GM18870 (cell line): Measurements from ENCODE around the gene ANO1.

Experiments used
- ATAC-seq: cut with Tn5 transposase; IDR thresholded peaks from one replicate; pipeline ENCODE4 v1.9.1; 2021; ENCODE audit warnings: moderate library complexity; ENCODE audit not compliant: unreplicated experiment

Gene ANO1

DNA sequence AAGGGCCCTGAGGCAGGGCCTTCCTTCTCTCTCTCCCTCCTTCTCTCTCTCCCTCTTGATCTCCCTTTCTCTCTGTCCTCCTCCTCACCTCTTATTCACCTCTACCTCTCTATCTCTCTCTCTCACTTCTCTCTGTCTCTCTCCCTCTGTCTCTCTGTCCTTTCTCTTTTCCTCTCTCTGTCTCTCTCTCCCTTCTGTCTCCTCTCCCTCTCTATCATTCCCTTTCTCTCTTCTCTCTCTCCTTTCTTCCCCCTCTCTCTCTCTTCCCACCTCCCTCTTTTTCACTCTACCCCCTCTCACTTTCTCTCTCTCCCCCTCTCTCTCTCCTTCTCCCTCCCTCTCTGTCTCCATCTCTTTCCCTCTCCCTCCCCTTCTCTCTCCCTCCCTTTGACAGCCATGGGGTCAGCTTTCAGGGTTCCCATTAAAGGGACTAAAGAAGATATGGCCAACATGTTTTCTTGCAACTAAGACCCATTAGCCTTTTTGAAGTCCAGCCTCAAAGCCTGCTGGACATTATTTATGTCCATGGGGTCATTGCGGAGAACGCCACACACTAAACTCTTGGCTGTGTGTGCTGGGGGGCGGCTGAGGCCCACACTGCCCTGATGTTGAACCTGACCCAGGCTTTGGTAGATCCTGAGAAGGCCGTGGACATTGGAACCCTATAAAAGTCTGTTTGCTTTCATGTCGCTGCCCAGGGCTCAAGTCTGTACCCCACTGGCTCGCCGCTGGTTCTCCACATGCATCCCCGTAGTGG is 15.0 kb downstream of the ANO1 start:
- no peak for ATAC-seq

DNA sequence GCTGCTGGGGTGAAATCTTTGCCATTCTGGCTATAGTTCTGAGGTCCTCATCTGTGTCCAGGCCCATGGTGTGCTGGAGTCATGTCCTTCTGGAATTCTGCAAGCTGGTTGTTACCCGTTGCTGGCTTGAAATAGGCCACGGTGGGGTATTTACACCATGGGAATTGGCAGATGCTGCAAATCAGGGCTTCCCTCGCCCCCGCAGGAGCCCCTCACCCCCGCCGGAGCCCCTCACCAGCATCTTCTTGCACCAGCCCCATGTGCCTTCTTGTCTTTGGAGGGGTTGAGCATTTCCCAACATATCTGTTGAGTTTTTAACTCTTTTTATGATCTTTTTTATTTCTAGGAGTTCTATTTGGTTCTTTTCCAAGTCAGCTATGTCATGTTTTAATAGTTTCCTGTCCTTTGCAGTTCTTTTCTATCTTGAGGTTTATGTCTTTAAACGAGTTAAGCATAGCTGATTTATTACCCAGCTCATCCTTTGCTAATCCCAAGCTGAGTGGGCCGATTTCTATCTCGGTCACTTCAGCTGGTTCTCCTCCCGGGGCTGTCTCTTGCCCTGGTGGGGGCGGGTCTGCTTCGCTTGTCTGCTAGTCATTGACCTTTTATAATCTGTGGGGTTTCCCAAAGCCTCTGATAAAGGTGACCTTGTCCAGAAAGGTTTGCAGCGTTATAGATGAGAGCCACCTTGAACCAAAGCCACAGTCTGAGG is 17.6 kb downstream of the ANO1 start:
- no peak for ATAC-seq

DNA sequence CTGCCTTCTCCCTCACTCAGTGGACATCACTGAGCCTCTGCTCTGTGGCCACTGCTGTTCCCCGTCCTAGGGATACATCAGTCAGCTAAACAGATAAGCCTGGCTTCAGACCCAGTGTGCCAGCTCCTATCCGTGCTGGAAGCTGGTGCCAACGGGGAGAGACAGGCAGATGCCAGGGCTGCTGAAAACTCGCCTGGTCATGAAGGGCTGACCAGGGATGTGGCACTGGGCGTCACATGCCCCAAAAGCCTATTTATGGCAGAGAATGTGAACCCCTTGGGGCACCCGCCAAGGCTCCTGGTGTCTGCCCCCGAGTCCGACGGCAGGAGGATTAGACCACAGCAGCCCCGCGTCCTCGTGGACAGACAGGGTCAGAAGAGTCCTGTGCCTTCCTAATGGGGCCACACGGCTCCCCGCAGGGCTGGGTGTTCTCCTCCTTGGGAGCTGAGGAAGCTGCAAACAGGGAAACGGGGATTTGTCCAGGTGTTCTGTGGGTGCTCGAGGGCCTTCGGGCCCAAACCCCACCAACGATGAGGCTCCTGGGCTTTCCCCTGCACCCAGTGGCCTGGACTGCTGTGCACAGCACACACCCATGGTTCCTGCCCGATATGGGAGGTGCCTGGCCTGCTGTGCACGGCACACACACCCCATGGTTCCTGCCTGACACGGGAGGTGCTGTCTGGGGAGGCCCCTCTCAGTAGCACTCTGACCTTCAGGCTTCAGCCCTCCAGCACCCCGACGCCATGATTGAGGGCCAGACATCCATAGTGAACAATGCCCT is 19.9 kb downstream of the ANO1 start:
- no peak for ATAC-seq

DNA sequence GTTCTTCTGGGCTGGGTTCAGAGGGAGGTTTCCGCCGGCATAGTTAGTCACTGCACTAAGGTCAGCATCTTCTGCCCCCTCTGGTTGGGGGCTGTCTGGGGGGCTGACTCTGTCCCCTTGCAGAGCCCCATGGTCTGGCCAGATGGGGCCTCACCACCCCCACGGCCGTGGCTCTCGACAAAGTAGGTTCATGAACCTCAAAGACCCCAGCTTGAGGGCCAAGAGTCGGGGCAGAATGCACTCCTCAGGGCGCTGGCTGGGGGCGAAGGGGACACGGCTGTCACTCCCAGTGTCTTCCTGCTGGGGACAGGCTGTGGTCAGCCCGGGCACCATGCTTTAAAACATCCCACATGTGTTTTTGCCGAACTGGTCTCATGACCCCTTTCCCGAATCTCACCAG is 20.8 kb downstream of the ANO1 start:
- ATAC-seq, result no peak

DNA sequence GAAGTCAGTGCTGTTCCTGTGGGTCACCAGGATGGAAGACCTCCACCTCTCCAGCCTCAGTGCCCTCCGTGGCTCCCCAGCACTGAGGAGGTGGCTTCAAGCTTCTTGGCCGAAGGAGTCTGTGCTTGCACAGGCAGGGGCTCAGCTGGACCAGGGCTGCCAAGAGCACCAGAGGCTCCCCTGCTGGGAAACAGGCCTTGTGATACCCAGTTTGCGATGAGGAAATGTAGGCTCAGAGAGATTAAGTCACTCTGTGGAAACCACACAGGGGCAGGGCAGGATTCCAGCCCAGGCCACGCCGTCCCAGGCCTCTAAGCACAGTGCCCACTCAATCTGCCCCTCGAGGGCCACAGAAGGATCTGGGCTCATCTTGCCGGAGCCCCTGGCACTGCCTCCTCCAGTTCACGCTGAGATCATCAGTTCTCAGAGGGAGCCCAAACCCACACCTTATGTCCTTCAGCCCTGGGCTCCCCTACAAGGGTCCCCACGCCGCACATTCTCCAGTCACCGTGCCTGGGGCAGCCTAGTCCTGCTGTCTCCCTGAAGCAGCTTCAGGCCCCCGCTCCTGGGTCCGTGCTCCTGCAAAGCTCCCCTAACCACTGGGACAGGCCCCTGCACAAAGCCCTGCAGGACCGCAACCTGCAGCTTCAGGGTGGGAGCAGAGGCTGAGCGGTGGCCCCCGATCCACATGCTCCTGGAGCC is 21.6 kb downstream of the ANO1 start:
- no peak for ATAC-seq

DNA sequence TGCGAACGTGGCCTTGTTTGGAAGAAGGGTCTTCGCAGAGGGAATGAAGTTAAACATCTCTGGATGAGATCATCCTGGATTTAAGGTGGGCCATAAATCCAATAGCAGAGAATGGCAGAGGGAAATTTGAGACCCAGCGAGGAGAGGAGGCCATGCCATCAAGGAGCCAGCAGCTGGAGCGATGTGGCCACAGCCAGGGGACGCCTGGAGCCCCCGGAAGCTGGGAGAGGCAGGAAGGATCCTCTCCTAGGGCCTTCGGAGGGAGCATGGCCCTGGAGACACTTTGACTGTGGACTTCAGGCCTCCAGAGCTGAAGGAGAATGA is 22.1 kb downstream of the ANO1 start:
- no peak for ATAC-seq

DNA sequence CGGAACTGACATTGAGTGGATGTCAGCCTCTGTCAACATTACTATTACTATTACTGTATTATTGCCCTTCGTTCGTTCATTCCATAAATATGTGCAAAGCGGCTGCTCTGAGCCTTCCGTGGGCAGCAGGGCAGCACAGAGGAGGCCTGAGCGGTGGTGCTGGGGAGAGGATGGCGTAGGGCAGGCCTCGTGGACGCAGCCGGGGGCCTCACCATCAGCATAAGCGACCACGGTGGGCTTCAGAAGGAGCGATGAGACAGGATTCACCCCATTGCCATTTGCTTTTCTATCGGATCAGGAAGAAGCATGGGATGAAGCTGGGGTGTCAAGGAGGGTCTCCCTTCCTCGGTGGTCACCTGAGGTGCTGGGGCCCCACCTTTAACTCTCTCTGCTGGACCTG is 22.7 kb downstream of the ANO1 start:
- ATAC-seq, result no peak

DNA sequence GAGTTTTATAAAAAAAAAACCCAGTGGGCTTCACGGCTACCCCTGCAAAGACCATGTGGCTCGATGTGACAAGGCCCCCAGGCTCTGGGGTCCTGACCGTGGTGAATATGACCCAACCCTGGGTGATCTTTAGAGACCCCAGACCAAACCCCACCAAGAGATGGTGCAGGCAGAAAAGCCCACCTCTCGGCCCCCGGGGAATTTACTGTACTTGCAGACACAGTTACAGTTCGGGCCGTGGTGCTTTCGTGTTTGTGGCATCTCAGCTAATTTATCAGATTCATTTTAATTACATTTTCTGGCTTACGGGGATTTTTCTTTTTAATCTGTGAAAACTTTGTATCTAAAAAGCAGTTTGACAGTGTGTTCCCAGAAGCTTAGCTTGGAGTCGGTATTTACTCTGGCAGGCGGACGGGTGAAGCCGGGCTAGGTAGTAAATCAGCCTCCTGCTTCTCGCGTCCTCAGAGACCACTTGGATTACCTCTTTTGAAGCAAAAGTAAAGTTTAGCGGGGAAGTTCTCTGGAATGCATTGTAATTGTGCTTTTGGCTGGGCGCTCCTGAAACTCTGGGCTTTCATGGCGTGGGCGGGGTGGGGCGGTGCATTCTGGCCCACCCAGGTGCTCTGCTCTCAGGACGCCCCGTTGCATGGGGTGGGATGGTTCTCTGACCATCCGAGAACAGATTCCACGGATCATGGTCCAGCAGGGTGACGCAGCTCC is 25.3 kb downstream of the ANO1 start:
- ATAC-seq, result no peak

DNA sequence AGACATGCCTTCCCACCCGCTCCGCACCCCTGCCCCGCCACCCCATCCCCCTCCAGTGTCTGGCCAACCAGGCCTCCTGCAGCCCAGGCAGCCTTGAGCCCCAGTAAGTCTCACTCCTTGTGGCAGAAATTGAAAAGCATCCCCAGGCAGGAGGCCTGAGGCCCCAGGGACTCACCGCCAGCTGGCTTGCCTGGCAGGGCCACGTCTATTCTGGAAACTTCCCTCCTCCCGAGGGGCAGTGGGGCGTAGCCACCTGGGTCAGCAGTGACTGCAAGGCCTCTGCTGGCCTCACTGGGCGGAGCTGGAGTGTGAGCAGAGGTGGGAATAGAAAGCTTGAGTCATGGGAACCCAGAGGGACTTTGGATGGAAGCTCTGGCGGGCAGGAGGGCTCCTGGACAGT is 26.3 kb downstream of the ANO1 start:
- no peak for ATAC-seq

DNA sequence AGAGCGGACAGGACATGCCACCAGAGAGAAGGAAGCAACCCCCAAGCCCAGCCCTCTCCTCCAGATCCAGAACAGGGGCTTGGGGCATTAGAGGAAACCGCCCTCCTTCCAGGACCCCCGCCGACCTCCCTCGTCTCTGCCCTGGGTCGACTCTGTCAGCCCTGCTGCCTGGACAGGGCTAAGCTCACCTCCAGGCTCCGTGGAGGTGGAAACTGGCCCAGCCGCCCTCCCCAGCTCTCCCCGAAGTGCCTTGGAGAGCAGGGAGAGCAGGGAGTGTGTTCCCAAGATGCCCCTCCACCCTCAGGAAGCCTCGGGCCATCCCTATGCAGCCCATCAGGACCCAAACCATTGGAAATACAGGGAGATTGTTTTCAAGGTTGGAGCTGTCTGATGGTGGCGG is 26.8 kb downstream of the ANO1 start:
- no peak for ATAC-seq

DNA sequence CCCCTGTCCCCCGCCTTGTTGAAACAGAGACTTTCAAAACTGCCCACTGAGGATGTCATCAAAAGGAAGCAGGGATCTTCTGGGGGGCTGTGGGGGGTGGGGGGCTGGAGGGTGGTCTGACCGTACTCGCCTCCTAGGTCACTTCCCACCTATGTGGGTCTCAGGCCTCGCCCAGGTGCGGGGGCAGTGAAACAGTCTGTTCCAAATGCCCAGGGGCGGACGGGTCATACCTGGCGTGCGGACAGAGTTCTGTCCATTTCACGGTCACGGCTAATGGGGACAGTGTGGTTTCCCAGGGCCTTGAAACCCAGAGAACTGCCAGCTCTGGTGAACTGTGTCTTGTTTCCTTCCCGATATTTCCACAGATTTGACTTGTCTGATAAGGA is 27.2 kb downstream of the ANO1 start:
- no peak for ATAC-seq

DNA sequence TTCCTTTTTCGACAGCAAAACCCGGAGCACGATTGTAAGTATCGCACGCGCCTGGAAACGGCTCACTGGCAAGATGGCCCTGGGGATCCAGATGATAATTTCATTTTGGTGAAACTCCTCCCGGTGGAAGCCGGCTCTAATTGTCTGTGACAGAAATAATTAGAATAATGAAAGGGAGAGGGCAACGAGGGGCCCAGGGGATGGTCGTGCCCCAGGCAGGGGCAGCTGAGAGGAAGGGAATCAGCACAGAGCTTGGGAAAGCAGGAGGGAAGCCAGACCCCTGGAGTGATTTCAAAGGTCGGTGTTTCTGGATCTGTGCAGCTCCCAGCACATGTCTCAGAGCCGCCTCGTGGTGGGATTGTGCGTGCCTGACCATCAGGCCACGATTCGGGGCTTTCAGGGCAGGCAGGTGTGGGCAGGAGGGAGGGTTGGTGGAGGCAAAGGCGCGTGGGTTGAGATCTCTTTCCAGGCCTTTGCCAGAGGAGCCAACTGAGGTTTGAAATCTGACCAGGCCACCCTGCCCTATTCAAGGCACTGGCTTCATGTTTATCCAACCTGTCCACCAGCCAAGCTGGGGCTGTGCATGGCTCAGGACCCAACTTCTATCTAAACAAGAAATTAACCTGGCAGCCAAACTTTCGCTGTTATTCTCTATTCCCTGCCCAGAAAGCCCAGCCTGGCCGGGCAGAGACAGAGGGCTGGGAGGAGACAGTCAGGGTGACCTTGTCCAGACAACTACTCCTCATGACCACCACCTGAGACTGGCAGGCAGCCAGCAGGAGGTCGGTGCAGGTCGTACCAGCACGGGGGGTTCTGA is 27.8 kb downstream of the ANO1 start:
- ATAC-seq, result no peak

DNA sequence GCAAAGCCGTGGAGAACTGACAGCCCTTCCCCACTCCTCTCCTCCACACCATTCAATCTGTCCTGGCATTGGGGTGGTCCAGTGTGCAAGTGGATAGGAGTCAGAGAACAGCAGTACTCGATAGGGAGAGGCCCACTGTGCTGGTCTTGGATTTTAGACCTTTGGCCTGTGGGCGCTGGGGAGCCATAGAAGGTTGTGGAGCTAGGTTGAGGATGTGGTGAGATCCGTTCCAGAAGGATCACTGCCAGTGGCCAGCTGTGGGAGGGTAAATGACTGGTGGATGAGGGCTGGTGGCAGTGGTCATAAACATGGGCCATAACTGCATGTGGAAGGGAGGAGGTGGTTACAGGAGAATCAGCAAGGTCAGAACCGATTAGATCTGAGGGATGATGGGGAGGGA is 28.6 kb downstream of the ANO1 start:
- ATAC-seq, result no peak

DNA sequence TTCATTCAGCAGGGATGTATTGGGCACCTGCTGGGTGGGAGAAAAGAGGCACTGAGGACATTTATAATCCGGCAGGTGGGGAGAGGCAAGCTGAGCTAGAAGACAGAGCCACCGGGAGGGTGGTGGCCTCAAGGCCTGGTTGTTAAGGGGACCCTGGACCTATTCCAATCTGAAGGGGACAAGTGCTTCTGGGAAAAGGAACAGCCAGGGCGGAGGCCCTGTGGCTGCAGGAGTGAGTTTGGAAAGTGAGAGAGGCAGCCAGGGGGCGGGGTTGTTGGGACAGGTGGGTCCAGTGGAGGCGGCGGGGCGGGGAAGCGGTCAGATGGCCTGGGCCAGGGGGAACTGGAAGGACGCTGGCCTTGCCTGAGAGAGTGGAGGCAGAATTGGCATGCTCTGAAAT is 29.1 kb downstream of the ANO1 start:
- ATAC-seq, result no peak

DNA sequence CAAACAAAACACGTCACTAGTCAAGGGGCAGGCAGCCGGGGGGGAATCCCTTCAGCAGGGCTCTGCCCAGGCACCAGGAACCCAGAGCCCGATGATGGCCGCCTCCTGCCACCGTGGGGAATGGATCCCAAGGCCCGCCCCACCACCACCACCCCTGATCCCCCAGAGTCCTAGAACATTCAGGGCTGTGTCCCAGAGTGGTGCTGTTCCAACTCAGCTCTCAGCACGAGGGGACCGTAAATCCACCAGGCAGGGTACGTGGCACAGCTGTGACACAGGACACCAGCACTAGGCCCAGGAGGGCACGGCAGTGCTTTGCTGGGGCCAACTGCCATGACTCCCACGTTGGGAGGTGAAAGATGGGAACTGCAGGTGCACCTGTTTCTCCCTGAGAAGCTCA is 29.6 kb downstream of the ANO1 start:
- ATAC-seq, result no peak

DNA sequence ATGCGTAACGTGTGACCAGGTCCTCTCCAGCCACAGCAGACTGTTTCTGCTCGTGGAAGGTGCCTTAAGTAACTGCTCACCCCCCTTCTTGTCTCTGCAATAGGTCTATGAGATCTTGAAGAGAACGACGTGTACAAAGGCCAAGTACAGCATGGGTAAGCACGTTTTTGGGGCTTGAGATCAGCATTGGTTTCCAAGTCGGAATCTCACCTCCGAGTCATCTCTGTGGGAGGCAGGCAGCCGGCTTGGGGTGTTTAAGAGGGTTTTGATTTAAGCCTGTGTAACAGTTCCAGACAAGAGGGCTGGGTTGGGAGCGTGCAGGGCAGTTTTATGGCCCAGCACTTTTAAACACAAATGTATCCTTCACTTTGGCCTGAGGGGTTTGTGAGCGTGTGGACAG is 30.1 kb downstream of the ANO1 start:
- no peak for ATAC-seq

DNA sequence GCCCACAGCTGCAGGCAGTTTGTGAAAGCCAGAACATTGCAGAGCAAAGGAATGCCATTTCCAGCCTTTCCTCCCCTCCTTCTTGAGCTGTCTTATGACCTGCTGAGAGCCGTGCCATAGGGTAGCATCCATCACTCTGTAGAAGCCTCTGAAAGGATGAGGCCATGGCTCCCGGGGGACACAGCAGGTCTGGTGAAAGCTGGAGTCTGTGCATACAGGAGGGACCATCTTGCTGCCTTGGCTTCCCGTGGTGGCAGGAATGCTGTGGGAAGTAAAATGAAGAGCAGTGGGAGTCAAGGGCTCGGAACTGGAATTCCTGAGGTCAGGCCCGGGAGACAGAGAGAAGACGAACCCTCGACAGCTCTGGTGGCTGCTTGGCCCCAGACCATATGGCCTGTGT is 30.9 kb downstream of the ANO1 start:
- ATAC-seq, result no peak

DNA sequence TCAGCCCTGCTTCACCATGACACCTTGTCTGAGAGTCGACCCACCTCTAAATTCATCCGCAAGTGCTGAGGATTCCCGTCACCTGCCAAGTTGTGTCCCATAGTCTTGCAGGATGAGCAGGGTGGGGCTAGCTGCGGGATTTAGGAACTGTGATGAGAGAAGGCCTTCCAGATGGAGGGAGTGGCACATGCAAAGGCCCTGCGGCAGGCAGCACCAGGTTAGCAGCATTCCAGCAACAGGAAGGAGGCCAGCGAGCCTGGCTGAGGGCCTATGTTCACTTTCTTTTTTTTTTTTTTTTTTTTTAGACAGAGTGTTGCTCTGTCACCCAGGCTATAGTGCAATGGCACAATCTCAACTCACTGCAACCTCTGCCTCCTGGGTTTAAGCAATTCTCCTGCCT is 31.8 kb downstream of the ANO1 start:
- no peak for ATAC-seq

DNA sequence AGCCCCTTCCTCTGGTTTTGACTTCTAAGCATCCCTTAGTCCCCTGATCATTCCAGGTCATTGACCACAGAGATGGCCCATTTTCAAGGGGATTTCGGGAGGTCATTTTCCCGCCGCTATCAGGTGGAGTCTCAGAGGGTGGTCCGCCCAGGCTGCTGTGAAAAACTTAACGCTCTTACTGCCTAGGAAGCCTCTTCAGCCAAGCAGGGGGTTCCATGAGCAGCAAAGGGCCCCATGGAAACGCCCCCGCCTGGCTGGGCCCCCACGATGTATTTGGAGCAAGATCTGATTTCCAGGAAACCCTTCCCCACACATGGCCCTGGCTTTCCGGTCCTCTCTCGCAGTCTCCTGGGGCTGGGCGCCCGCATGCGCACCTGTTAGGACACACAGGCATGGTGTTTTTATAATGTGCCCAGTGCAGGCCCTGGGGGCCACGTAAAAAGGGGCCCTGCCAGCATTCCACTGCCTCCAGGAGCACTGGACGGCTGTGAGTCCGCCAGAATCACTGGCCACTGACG is 32.5 kb downstream of the ANO1 start:
- no peak for ATAC-seq
